HEK293T (cell line): Measurements from ENCODE around the gene ATP8A2.

Experiments used
- BHLHE40 ChIP-seq: fragments of 450-650 bp; IDR thresholded peaks from 2 replicates; pipeline ENCODE4 v1.6.1; 2016; ENCODE audit warnings: mild to moderate bottlenecking, moderate library complexity, borderline replicate concordance
- ELF4 ChIP-seq: fragments of 450-650 bp; IDR thresholded peaks from 2 replicates; pipeline ENCODE4 v1.6.1; 2017; ENCODE audit warnings: antibody characterized with exemption
- FOXA1 ChIP-seq: fragments of 450-650 bp; IDR thresholded peaks from 2 replicates; pipeline ENCODE4 v1.6.1; 2016; ENCODE audit warnings: mild to moderate bottlenecking
- FOXM1 ChIP-seq: fragments of 450-650 bp; IDR thresholded peaks from 2 replicates; pipeline ENCODE4 v1.6.1; 2017; ENCODE audit warnings: mild to moderate bottlenecking, borderline replicate concordance
- LEF1 ChIP-seq: fragments of 450-650 bp; IDR thresholded peaks from 2 replicates; pipeline ENCODE4 v1.6.1; 2017; ENCODE audit warnings: mild to moderate bottlenecking, borderline replicate concordance
- NFRKB ChIP-seq: fragments of 450-650 bp; IDR thresholded peaks from 2 replicates; pipeline ENCODE4 v1.6.1; 2016; ENCODE audit warnings: mild to moderate bottlenecking, moderate library complexity
- SP1 ChIP-seq: fragments of 450-650 bp; IDR thresholded peaks from 2 replicates; pipeline ENCODE4 v1.6.1; 2017
- TARDBP ChIP-seq: fragments of 450-650 bp; IDR thresholded peaks from 2 replicates; pipeline ENCODE4 v1.6.1; 2016
- TF ChIP-seq, protein P1 (sequence below): fragments of 450-650 bp; IDR thresholded peaks from 2 replicates; pipeline ENCODE4 v1.6.1; 2016

DNA sequence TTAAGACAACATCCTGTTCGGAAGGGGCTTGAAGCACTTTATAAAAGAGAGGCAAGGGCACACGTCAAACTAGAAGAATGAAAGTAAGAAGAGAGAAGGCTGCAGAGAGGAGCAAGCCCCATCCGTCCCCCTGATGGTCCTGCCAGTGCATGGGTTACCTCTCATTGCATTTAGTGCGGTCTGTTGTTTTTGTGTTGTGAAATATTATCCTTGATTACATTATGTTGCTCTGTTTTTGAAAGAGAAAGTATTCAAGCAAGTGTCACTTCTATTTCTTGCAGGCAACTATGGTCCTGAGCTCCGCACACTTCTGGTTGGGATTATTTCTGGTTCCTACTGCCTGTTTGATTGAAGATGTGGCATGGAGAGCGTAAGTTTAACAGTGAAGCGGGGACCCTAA, 589.5 kb downstream of the ATP8A2 start:
- TF ChIP-seq ELF4 (no peak), SP1 (no peak), NFRKB (no peak), TARDBP (no peak), BHLHE40 (no peak), FOXA1 (no peak), FOXM1 (no peak), LEF1 (no peak)
- TF ChIP-seq, protein P1, sequence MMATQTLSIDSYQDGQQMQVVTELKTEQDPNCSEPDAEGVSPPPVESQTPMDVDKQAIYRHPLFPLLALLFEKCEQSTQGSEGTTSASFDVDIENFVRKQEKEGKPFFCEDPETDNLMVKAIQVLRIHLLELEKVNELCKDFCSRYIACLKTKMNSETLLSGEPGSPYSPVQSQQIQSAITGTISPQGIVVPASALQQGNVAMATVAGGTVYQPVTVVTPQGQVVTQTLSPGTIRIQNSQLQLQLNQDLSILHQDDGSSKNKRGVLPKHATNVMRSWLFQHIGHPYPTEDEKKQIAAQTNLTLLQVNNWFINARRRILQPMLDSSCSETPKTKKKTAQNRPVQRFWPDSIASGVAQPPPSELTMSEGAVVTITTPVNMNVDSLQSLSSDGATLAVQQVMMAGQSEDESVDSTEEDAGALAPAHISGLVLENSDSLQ = no peak
